Coronary artery (tissue), 2 donors: ENCODE measurements around the gene LRRC55.

Experiments used
- DNase-seq: peaks from one replicate; pipeline ENCODE4 v3.0.0-alpha.2; 2017; ENCODE audit warnings: low spot score
- H3K27ac ChIP-seq, 2 donors: fragments of 200-600 bp; sonication (generic); one replicate each; pipeline ENCODE4 v1.5.1; 2016 to 2019
- H3K4me3 ChIP-seq: fragments of 200-600 bp; sonication (generic); 2 replicates; pipeline ENCODE4 v1.5.1; 2016; ENCODE audit warnings: mild to moderate bottlenecking, moderate library complexity
- TF ChIP-seq, protein P1 (sequence below): fragments of 200-600 bp; sonication (generic); IDR thresholded peaks from one replicate; pipeline ENCODE4 v1.5.1; 2019; ENCODE audit warnings: antibody characterized with exemption

Gene LRRC55

DNA sequence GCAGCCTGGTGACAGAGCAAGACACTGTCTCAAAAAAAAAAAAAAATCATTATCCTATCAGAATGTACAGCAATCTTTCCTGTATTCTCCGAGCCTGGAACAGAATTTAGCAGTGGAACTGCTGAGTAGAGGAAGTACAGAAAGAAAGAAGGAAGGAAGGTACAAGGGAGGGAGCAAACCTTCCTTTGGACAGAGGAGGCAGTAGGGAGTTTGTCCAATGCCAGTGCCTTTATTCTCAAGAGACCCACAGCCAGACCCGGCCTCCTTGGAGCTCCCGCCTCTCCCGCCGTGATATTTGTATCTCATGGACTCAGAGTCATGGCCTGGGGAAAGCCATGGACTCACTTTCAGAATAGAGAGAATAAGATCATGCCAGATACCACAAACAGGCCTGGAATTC is 37.7 kb upstream of the LRRC55 start:
- DNase-seq: no peak
- Histone ChIP-seq H3K4me3 (no peak overlapping the region), H3K27ac (no peak overlapping the region)
- TF ChIP-seq, protein P1, sequence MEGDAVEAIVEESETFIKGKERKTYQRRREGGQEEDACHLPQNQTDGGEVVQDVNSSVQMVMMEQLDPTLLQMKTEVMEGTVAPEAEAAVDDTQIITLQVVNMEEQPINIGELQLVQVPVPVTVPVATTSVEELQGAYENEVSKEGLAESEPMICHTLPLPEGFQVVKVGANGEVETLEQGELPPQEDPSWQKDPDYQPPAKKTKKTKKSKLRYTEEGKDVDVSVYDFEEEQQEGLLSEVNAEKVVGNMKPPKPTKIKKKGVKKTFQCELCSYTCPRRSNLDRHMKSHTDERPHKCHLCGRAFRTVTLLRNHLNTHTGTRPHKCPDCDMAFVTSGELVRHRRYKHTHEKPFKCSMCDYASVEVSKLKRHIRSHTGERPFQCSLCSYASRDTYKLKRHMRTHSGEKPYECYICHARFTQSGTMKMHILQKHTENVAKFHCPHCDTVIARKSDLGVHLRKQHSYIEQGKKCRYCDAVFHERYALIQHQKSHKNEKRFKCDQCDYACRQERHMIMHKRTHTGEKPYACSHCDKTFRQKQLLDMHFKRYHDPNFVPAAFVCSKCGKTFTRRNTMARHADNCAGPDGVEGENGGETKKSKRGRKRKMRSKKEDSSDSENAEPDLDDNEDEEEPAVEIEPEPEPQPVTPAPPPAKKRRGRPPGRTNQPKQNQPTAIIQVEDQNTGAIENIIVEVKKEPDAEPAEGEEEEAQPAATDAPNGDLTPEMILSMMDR: no peak

DNA sequence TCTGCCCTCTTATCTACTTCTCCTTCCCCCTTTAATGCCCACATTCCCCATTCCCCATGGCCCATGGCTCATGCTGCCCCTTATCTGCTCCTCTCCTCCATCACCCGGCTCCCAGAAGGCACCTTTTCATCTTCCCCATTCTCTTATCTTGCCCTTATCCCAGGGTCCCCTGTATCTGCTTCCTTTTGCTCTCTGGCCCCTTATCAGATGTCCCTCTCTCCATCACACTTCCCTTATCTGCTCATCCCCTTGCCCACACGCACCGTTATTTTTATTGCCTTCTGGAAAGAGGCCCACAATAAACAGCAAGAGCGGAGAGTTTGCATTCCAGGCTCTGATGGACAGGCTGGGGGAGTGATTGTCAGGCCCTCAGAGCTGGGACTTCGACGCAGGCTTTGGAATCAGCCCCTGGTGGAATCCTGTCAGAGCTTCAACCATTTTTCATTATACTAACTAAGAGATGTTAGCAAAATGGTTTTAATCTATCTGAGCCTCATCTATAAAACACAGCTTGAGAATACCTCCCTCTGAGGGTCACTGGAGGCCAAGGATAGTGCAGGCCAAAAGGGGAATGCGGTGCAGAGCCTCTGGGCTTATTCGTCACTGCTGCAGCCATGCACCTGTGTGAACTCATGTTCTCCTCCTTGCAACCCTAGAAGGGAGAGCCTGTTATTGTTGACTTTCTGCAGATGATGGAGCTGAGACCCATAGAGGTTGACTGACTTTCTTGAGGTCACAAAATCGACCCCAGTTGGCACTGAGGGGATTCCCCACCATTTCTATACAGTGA is 37.0 kb upstream of the LRRC55 start:
- TF ChIP-seq, protein P1: no peak
- no peak for DNase-seq
- Histone ChIP-seq H3K27ac (no peak overlapping the region), H3K4me3 (no peak overlapping the region)

DNA sequence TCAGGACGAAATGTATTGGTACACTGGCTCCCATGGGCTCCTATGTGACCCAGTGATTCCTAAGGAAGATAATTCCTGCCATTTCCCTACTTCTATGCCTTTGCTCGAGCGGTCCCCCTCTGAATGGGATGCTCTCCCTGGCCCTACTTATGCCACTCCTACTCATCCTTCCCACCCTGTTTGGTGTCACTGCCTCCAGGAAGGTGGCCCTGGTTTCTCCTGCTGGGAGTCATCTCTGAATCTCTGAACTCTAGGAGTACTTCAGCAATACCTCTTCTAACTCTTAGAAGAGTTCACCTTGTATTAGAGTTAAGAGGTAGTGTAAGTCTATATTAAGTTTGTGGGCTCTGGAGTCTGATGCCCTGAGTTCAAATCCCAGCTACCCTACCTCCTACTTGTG is 35.5 kb upstream of the LRRC55 start:
- DNase-seq: no peak
- Histone ChIP-seq H3K27ac (no peak overlapping the region), H3K4me3 (no peak overlapping the region)
- TF ChIP-seq, protein P1: no peak

DNA sequence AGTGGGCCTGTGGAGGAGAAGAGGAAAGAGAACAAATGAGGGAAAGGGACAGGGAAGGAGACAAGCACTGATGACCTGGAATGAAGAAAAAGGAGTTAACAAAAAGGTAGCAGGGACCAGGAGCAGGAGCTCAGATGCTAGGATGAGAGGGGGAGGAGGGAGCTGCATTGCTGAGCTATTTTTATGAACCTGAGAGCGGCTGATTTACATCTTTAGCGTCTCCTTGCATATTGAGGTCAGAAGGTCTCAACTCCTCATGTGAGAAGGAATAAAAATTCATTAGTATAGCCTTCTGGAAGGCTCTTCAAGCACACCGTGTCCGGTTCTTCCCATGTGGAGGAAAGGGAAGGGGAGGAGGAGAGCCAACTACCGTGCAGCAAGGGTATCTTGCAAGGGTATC is 33.1 kb upstream of the LRRC55 start:
- no peak overlapping the region for H3K4me3 ChIP-seq
- H3K27ac ChIP-seq: no peak overlapping the region
- DNase-seq: no peak
- TF ChIP-seq, protein P1: no peak

DNA sequence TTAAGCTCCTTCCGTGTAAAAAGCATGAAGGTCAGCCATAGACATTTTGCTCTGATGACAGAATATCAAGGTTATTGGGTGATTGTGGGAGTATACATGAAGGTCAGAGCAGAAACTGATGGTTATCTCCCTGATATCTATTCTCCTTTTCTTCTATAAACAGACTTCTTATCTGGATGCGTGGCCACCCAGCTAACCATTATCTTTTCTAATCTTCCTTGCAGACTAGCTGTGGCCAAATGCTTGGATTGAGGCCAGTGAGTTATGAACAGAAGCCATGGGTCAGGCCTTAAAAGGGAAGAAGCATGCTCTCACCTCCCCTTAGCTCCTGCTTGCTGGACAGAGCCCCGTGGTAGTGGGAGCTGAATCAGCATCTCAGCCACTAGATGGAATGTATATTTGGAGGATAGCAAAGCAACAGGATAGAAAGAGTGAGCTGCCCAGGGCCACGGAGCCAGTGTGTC is 31.3 kb upstream of the LRRC55 start:
- no peak for DNase-seq
- H3K4me3 ChIP-seq: no peak overlapping the region
- no peak overlapping the region for H3K27ac ChIP-seq
- TF ChIP-seq, protein P1: no peak

DNA sequence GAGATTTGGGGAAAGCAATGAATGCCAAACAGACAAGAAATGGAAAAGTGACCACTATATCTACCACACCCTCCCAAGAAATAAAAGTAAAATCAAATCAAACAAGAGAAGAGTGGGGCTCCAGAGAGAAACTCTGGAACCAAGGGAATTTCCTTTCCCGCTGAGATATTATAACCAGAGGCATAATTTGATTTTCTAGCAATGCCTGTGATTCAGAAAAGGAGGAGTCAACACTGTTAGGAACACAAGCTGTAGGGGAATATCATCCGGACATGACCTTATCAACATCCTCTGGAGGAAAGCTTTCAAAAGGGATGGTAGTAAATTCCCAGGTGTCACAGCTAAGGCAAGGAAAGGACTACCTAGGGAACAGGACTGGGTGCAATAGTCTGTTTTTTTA is 29.6 kb upstream of the LRRC55 start:
- no peak overlapping the region for H3K4me3 ChIP-seq
- TF ChIP-seq, protein P1: no peak
- no peak overlapping the region for H3K27ac ChIP-seq
- no peak for DNase-seq

DNA sequence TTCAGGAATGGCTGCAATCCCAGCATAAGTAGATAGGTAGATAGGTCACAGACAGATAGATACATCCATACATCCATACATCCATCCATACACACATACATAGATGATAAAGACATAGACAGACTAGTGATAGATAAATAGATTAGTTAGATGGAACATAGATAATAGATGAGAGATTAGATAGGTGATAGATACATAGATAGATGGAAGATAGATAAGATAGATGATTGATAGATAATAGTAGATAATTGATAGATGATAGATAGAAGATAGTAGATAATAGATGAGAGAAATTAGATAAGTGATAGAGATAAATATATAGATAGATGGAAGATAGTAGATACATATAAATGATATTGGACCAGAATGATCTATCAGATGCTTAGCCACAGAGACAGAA is 28.3 kb upstream of the LRRC55 start:
- no peak for DNase-seq
- TF ChIP-seq, protein P1: no peak
- H3K27ac ChIP-seq: no peak overlapping the region
- no peak overlapping the region for H3K4me3 ChIP-seq
